Fibroblast of skin of right biceps (primary cell): ENCODE data around the gene KREMEN1.
A peak's percentile ranks its signal among the peaks of the same experiment; 100 is the strongest.

Source experiments
- DNase-seq: peaks from one replicate; pipeline ENCODE4 v3.0.0-alpha.2; 2013

The KREMEN1 gene

DNA sequence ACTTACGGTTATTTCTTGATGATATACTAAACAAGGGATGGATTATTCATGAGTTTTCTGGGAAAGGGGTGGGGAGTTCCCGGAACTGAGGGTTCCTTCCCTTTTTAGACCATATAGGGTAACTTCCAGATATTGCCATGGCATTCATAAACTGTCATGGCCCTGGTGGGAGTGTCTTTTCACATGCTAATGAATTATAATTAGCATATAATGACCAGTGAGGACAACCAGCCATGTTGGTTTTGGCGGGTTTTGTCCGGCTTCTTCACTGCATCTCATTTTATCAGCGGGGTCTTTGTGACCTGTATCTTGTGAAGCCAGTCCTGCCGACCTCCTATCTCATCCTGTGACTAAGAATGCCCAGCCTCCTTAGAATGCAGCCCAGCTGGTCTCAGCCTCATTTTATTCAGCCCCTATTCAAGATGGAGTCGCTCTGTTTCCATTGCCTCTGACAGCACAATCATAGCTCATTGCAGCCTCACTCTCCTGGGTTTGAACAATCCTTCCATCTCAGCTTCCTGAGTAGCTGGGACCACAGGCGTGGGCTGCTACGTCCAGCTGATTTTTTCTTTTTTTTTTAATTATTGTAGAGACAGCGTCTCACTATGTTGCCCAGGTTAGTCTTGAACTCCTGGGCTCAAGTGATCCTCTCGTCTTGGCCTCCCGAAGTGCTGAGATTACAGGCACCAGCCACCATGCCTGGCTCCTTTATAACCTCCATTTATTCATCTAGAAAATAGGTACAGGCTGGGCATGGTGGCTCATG lies 80.3 kb downstream of the KREMEN1 start:
- peak; percentile 20 for DNase-seq

DNA sequence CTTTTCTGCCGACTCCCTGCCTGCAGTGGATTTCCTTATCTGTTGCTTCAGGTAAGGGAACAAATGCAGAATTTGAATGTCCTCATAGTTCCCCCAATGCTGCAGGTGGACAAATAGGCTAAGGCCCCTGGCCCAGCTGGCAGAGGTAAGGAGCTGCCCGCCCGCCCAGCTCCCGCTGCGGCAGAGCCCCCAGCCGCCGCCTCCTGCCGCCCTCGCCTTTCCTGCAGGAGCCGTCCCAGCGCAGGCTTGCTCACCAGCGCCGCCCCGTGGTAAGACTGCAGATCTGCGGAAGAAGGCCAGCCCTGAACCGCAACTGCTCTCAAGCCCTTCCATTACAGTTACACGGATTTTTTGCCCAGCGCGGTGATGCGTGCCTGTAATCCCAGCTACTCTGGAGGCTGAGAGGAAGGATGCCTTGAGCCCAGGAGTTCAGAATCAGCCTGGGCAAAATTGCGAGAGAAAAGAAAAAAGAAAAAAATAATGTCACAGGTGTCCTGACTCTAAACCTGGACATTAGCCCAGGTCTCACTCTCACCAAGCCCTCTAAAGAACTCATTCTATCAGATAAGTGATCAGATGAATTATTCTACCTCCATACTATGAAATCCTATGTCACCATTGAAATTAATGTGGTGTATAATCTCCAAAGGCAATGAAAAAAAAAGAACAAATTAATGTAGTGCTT lies 81.7 kb downstream of the KREMEN1 start:
- peak; percentile 61 for DNase-seq

DNA sequence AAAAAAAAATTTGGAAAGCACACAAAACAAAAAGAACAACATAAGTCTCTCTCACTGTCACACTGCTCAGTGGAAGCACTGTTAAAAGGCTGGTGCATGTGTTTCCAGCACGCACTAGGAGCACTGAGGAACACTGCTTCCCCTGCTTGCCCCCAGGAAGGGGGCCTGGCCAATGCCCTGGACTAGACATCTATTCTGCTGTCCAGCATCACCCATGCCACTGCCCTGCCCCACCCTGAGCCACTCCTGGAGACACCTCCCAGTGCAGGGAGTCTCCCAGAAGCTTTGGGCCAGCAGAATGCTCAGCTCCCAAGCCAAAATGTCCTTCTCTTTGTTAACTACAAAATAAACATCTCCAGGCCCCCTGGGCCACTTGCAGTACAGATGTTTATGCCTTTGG lies 83.1 kb downstream of the KREMEN1 start:
- DNase-seq = no peak

DNA sequence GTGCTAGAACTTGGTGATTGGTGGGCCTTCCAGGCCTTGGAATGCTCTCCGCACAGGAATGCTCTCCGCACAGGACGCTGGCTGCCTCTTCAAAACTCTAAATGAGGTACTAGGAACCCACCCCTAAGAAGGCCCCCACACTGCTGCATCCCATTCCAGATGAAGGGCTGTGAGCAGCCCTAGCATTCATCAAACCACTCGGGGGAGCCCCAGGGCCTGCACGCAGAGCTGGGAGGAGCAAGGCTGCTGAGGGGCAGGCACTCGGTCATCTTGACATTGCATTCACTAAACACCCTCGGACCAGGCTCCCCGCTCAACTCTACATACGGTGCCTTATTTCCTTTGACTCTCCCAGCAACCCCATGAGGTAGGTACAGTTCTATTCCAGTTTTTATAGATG lies 83.7 kb downstream of the KREMEN1 start:
- DNase-seq = peak; percentile 10

DNA sequence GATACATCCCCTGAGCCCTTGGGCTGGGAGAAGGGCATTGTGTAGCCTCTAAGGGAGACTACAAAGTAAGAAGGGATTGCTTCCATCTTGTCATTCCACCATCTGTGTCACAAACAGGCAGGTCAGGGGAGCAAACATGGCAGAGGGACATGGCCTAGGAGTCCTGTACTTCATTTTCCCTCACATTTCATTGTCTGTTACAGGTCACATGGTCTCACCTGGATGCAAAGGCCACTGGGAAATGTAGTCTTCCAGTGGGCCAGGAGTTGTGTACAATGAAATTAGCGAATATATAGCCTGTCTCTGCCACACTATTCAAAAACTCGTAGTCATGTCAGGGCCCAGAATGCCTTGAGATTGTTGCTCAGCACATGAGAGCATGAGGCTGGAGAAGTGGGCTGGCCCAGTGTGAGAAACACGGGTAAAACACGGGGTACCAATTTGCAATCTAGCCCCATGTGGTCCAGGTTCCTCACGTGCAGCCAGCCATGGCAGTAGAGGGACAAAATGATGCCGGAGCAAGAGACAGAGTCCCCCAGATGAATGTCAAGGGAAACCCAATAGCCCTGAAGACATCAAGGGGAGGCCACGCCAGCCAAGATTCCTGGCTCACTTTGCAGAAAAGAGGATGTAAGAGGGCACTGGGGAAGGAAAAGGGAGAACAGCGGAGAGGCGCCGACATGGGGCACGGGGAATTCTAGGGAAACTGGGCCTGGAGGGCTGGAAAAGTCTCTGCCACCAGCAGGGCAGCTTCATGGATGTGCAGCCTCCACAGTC lies 85.1 kb downstream of the KREMEN1 start:
- no peak for DNase-seq

DNA sequence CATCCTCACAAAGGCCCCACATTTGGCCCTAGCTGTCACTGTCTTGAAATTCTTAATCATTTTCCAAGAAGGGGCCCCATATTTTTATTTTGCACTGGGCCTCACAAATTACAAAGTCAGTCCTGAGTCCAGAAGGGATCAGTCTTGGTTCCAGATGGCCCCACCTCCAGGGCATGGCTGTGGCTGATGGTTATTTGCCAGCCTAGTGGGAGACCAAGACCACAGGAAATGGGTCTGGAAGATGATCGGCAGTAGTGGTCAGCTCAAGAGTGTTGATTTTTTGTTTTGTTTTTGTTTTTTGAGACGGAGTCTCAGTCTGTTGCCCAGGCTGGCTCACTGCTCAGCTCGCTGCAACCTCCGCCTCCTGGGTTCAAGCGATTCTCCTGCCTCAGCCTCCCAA lies 85.7 kb downstream of the KREMEN1 start:
- DNase-seq = no peak

DNA sequence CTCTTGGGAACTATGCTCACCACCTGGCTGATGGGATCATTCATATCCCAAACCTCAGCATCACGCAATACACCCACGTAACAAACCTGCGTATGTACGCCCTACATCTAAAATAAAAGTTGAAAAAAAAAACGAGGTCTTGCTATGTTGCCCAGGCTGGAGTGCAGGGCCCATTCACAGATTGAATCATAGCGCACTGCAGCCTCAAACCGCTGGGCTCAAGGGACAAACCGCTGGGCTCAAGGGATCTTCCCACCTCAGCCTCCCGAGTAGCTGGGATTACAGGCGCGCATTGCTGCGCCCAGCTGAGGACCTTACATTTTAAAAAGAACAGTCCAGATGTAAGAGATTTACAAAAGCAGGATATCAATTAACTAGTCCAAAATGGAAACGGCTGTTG lies 91.0 kb downstream of the KREMEN1 start:
- no peak for DNase-seq

DNA sequence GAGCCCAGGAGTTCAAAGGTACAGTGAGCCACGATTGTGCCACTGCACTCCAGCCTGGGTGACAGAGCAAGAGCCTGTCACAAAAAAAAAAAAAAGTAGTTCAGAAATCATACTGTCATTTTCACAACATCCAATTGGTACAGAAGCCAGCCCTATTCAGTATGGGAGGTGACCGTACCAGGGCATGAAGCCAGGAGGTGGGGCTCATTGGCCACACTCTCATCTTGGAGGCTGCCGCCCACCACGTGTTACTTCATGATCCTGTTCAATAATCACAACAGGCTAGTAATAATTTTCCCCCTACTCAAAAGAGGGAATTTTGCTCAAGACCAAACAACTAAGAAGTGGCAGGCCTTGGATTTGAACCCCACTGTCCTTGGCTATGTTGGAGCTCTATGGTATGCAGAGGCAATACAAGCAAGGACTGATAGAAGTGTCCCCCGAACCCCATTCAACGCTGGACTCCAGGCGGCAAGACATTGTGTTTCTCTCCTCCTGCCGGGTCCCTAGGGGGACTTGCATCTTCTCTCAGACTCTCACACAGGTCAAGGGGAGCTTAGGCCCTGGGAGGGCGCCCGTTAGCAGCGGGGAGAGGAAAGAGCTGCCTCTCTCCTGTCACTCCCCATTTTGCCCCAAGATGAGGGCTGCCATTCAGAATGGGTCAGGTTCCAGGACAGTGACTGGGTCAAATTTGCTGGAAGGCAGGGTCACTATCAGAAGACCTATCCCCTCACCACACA lies 92.7 kb downstream of the KREMEN1 start:
- no peak for DNase-seq

DNA sequence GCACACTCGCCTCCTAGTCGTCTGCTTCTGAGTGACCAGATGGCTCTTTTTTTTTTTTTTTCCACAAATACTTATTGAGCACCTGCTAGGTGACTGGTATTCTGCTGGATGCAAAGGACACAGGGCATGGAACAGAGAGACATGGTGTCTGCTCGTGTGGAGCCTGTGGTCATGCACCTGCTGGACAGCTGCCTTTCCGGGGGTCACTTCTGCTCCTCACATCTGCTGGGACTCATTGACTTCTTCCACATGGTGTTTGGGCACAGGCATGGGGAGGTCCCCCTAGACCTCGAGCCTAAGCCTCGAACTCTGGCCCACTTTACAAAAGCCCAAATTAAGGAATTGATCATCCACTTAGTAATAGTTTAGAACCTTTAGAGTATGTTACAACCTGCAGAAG lies 93.3 kb downstream of the KREMEN1 start:
- DNase-seq = no peak

DNA sequence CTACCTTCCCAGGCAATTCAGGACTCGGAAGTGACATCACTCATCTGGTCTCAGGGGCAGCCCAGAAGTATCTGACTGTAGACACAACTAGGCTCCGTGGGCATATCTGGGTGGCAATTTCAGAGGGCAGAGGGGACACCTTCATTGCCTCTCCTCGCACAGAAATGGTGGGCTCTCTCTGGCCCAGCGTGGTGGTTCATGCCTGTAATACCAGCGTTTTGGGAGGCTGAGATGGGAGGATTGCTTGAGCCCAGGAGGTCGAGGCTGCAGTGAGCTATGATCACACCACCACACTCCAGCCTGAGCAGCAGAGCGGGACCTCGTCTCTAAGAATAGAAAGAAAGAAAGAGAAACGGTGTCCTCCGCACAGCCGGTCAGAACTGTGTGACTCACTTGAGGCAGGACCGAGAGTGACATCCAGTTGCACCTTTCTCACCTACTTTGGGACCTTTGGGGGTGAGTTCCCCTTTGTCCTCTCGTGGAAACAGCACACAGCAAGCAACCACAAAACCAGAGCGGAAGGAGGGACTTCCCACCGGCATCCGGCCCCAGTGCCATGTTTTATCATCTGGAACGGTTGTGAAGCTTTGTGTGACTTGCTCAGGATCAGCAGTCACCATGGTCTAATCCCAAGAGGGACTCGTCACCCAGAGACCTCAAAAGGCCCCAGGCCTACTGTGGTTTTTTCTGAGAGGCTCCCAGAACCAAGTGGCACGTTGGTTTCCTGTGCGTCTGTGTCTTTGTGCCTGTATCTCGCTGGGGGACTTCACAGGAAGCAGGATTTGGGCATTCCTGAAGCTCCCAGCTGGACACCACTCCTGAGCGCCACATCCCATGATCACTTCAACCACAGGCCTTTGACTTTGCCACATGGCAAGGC lies 94.4 kb downstream of the KREMEN1 start:
- DNase-seq = no peak

DNA sequence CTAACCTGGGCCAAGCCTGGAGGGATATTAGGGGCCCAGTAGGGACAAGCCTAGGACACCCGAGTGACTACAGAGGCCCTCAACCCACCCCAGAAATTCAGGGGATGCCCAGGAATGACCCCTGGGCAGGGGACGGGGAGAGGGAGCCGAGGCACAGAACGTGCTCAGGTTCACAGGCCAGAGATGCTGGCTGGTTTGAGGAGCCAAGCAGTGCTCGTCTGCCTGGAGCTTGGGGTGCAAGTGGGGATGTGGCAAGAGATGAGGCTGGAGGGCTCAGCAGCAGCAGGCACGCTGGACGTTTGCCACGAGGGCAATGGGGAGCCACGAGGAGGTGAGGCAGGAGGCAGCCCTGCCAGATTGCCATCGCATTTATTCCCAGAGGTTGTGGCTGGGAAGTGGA lies 98.9 kb downstream of the KREMEN1 start:
- DNase-seq = no peak

DNA sequence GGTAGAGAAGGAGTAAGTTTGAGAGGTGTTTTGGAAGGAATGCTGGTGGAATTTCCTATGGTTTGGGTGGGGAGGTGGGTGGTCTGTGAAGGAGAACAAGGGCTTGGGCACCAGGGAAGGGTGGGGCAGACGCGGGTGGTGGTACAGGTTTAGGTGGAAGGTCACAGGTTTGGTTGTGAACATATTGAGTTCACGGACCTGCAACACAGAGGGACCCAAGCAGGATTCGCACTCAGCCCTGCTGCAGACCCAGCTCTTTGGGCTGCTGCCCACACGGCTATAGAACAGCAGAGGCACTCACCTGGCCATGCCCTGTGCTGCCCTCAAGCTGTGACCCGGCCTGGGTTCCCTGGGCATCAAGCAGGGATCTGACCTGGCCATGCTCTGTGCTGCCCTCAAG lies 99.4 kb downstream of the KREMEN1 start:
- DNase-seq = no peak

DNA sequence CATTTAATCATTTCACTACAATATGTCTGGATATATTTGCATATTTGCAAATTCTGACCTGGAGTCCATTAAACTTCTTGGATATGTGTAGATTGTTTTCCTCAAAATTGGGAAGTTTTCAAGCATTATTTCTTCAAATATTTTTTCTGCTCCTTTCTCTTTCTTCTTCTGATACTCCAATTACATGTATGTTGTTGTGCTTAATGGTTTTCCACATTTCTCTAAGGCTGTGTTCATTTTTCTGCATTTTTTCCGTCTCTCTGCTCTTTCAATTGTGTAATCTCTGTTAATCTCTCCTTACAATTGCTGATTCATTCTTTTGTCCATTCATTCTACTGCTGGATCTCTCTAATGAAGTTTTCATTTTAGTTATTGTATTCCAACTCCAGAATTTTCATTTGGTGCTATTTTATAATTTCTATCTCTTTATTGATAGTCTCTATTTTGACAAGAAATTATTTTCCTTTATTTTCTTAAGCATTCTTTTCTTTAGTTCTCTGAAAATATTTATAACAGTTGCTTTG lies 102.5 kb downstream of the KREMEN1 start:
- DNase-seq = no peak

DNA sequence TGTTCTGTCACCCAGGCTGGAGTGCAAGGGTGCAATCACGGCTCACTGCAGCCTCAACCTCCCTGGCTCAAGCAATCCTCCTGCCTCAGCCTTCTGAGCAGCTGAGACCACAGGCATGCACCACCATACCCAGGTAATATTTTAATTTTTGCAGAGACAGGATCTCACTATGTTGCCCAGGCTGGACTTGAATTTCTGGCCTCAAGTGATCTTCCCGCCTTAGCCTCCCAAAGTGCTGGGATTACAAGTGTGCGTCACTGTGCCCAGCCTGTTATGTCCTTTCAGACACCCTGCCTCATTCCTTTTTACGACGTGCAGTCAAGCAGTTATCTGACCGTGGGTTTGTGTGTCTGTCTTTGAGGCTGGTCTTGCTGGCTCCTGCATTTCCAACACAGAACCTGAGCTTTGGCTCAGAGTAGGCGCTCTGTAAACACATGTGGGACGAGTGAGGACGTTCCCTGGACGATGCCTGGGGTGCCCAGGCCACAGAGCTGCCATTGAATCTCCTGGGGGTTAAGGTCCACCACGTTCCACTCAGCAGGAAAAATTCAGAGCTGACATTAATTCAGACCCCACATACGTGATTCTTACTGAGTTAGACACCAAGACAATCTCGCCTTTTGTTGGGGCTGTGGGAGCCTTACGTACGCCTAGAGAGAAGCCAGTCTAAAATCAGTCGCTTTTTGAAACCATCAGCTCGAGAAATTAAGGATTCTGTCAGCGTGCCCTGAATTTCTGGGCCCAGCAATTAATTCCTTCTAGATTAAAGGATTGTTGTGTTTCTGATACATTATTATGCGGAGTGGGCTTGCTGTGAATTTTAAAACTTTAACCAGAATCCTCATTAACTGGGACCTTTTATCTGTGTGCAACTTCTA lies 111.4 kb downstream of the KREMEN1 start:
- DNase-seq = no peak

DNA sequence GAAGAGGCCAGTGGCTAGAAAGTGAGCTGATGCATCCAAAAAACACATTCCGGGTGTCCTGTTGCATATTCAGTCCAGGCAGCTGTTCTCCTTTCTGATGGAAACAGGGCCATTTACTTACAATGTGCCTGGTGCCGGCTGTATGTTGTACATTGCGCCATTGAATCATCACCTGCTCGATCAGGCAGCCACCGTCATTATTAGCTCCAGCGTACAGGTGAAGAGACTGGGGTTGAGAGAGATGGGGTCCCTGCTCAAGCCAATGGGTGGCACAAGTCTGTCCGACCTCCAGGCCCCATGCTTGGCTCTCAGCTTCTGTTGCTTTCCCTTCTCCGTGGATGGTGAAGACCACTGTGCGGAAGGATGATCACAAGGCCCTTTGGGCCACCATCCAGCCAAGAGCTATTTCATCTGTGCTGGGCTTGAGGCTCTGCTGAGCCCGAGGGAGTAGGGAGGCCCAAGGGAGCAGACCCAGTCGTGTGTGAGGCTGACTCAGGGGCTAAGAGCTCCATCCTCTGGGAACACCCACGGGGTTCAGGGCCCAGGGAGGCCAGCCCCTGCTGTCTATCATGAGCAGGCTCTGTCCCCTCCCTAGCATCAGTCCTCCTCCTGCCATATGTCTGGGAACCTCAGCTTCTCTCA lies 112.1 kb downstream of the KREMEN1 start:
- no peak for DNase-seq

DNA sequence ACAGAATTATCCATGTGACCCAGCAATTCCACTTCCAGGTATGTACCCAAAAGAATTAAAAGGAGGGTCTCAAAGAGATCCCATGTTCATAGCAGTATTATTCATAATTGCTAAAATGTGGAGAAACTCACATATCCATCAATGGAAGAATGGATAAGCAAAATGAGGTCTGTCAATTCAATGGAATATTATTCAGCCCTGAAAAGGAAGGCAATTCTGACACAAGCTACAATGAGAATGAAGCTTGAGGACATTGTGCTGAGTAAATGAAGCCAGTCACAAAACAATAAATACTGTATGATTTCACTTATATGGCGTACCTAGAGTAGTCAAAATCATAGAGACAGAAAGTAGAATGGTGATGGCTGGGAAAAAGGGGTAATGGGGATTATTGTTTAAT lies 113.5 kb downstream of the KREMEN1 start:
- DNase-seq = no peak

DNA sequence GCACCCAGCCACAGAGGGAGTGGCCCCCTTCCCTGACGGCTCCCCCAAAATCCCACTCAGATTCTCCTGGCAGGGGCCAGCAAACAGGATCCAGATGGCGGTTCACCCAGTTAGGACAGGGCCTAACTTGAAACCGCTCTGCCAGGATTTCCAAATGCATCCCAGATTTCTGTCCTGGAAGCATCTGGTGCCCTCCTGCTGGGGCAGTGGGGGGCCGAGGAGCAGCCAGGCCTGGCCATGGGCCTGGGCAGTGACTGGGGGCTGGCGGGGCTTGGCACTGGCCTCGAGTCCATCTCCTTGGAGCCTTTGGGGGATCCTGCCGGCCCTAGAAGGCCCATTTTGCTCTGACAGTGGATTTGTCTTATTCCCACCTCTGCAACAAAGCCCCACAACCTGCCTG lies 115.0 kb downstream of the KREMEN1 start:
- no peak for DNase-seq

DNA sequence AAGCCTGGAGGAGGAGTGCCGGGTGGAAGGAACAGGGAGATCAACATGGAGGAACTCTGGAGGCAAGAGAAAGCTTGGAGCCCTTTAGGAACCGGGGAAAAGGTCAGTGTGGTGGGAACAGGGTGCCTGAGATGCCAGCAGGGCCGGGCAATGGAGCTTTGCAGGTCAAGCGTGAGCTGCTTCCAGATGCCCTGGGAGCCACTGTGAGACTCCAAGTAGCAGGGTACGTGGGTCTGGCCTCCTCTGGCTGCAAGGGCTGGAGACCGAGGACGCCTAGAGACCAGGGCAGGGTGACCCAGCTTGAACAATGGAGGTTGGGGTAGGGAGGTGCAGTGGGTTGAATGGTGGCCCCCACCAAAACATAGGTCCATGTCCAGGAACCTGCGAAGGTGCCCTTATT lies 117.2 kb downstream of the KREMEN1 start:
- DNase-seq = no peak

DNA sequence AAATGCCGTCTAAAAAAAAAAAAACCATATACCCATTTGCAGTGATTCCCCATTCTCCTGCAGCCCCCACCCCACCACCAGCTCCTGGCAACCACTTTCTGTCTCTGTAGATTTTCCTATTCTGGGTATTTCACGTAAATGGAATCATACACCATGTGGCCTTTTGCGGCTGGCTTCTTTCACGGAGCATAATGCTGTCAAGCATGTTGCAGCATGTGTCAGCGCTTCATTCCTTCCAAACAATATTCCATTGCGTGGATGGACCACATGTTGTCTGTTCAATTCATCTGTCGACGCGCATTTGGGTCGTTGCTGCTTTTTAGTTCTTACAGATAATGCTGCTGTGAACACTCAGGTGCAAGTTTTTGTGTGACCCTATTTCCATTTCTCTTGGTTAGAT lies 118.1 kb downstream of the KREMEN1 start:
- peak; percentile 30 for DNase-seq

DNA sequence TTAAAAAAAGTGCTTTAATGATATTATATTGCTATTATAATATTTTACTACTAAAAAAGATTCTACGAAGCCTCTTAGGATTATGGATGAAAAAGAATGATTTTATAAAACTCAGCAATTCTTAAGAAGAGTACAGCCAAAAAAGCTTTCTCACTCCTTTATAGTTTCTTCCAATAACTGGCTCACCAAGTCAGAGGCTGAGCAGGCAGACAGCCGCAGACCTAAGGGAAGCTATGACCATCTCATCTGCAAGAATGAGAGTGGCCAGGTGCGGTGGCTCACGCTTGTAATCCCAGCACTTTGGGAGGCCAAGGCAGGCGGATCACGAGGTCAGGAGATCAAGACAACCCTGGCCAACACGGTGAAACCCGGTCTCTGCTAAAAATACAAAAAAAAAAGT lies 120.2 kb downstream of the KREMEN1 start:
- DNase-seq = no peak
